C4-2B (cell line): Measurements from ENCODE around the gene FGD4.

Experiments
- CTCF ChIP-seq: fragments of 450-650 bp; conservative IDR thresholded peaks from 2 replicates; pipeline ENCODE4 v1.5.1; 2017; ENCODE audit warnings: mild to moderate bottlenecking
- ZFX ChIP-seq: fragments of 450-650 bp; IDR thresholded peaks from 2 replicates; pipeline ENCODE4 v1.6.1; 2017

GRCh38 chr12:32549675-32550079, 150.3 kb downstream of the FGD4 start:
- TF ChIP-seq CTCF (no peak), ZFX (no peak)
